Gastrocnemius medialis (tissue), 4 donors: ENCODE data around the gene XPO6.

Experiments
- POLR2A ChIP-seq, 2 donors: fragments of 450-650 bp; IDR thresholded peaks; one replicate each; pipeline ENCODE4 v1.6.1; 2017; ENCODE audit warnings: antibody characterized with exemption in 2 of 2, mild to moderate bottlenecking in 2 of 2, moderate library complexity in 2 of 2
- TF ChIP-seq, protein P1 (sequence below), 5 experiments: fragments of 450-650 bp in 3 of 5; fragments of 200-600 bp in 2 of 5; sonication (generic) in 2 of 5; IDR thresholded peaks in 4 of 5; conservative IDR thresholded peaks in 1 of 5; 1 replicate in 4 of 5; 2 replicates in 1 of 5; pipeline ENCODE4 v1.5.1; 2016 to 2019; ENCODE audit warnings: antibody characterized with exemption in 5 of 5, mild to moderate bottlenecking in 3 of 5, moderate library complexity in 3 of 5

DNA sequence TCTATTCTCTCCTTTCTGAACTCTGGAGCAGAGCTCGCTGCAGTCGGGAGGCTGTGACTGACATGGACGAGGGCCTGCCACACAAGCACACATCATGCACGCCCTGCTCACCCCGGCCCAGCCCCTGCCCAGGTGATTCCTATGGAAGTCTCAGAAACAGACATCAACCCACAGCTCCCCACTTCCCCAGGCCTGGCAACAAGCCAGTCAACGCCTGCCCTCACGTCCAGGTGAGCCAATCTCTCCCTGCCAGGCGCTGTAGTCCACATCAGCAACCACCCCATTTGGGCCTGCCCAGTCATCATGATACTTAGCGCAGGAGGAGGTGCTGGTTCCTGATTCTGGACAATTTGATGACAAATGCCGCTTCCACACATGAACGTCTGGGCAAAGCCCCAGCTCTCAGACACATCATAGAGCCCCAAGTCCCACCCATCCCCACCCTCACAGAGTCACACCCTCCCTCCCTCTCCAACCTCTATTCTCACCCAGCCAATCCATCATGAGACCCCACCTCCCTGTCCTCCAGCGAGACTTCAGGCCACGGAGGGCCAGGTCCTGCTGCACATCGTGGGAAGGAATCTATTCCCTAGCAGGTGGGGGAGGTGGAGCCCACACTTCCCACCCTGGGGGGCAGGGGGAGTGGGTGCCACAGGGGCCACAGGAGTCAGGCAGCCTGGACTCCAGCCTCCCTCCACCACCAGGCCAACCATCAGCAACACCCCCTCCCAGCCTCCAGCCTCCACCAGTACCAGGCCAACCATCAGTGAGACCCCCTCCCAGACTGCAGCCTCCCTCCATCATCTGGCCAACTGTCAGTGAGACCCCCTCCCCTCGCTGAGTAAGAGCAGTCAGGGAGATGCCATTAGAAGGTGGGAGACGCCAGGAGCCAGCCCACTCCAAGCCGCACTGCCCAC is 114.5 kb downstream of the XPO6 start:
- TF ChIP-seq, protein P1, sequence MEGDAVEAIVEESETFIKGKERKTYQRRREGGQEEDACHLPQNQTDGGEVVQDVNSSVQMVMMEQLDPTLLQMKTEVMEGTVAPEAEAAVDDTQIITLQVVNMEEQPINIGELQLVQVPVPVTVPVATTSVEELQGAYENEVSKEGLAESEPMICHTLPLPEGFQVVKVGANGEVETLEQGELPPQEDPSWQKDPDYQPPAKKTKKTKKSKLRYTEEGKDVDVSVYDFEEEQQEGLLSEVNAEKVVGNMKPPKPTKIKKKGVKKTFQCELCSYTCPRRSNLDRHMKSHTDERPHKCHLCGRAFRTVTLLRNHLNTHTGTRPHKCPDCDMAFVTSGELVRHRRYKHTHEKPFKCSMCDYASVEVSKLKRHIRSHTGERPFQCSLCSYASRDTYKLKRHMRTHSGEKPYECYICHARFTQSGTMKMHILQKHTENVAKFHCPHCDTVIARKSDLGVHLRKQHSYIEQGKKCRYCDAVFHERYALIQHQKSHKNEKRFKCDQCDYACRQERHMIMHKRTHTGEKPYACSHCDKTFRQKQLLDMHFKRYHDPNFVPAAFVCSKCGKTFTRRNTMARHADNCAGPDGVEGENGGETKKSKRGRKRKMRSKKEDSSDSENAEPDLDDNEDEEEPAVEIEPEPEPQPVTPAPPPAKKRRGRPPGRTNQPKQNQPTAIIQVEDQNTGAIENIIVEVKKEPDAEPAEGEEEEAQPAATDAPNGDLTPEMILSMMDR (IDR thresholded peaks at IDR 0.05 in 4 of 5, conservative IDR thresholded peaks at IDR 0.05 in 1 of 5) = no peak
- no peak for TF ChIP-seq POLR2A (IDR thresholded peaks at IDR 0.05)
